ENCODE results near the gene BARD1.
"Not testable (repeated sequence)": the region's sequence is repeated elsewhere in the genome, so short reads cannot be mapped to it uniquely, and the experiment has no call there.

Gene BARD1

GRCh38 chr2:214753455-214753854, 56.0 kb downstream of the BARD1 start:
- DNase-seq = no peak

GRCh38 chr2:214750529-214750928, 59.0 kb downstream of the BARD1 start:
- no peak for DNase-seq

DNA sequence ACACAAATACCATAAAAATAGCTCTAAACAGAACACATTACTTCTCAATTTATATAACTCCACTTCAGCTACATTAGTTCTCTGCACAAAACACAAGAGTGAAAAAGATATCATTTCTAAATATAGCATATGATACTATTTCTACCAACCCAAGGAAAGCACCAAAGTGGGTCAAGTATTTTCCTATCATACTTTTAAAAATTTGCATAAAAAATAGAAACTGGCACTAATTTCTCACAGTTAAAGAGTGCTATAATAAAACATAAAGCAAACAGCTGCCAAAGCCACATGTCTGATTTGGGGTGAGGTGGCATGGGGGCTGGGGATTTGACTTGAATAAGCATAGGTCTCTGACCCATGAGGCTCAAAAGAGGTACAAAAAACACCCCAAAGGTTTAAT, 61.5 kb downstream of the BARD1 start:
- no peak for DNase-seq

- DNase-seq = no peak
Measured at GRCh38 chr2:214742119-214742518, 67.4 kb downstream of the BARD1 start.

DNA sequence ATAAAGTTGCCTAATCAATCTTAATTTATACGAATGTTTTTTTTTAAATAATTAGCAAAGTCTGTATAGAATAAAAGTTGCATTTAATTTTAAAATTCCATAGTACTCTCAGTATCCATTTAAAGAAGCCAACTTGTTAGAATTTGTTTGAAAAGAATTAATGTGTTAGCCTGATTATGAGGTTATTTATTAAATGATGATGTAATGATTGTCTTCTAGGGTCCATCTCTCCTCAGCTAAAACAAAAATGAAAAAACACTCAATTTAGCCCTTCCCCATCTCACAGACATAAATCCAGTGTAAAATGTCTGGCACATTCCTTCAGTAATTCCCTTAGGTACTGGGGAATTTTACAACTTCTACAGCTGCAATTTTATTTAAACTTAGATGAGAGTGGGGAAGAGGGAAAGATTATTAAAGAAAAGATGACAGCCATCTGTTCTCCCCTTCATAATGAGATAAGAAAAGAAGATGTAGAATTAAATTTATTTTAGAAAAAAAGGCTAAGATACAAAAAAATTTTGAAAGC, 68.6 kb downstream of the BARD1 start:
- no peak for DNase-seq

DNA sequence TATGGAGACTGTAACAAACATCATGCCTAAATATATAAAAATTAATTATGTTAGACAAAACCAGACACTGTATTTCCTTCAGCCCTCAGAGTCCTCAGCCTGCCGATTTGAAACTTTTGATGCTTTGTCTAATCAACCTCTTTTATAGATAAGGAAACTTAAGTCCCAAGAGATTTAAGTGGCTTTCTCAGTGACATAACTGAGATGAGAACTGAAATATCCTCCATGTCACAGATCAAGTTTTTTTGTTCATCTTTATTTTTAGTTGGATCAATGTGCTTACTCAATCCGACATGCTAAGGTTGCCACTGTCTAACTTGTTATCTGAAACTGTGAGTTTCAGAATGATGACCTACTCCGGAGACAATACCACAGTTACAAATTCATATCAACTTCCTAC, 72.3 kb downstream of the BARD1 start:
- DNase-seq = no peak

GRCh38 chr2:214730800-214731407, 78.6 kb downstream of the BARD1 start:
- DNase-seq = peak; percentile 60

GRCh38 chr2:214730248-214730647, 79.2 kb downstream of the BARD1 start:
- DNase-seq = no peak

DNA sequence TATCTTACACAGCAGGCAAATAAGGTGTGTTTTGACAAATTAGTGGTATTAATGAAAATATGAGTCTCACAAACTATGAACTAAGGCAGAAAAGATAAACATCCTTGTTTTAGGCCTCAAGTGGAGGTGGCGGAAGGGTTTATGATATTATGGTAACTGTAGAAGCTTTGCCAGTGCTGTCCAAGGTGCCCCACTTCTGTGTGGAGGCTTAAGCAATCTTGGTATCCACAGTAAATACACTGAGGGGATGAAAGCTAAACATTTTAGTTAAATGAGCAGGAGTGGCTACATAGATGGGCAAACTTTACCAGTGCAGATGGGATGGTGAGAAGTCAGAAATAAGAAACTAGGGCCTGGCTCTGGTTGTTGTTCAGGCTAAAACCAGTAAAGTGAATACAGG, 84.7 kb downstream of the BARD1 start:
- no peak for DNase-seq

- not testable (repeated sequence) for DNase-seq
Measured at GRCh38 chr2:214717837-214718236, 91.6 kb downstream of the BARD1 start.

DNA sequence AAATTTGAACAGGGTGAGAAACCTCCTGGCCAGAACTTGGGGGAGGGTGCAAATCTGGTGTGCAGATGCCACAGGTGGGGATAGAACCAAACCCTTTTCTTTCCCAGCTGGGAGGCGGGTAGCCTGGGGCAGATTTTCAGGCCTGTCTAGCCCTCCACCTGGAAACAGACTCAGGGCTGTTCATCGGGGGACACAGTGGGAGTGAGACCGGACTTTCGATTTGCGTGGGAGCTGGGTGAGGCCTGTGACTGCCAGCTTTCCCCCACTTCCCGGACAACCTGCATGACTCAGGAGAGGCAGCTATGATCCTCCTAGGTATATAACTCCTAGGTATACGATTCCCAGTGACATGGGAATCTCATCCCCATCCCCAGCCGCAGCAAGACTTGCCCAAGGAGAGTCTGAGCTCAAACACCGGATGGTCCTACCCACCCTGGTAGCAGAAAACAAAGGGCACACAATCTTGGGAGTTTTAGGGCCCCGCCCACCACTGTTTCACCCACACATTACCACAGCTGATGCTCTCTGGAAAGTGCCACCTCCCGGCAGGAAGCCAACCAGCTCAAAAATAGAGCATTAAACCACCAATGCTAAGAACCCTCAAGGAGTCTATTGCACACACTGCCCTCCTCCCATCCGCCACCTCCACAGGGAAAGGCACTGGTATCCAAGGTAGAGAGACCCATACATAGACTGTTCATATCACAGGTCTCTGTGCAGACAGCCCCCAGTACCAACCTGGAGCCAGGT, 92.5 kb downstream of the BARD1 start:
- no peak for DNase-seq

- no peak for DNase-seq
Measured at GRCh38 chr2:214715025-214715424, 94.5 kb downstream of the BARD1 start.

- DNase-seq = no peak
Measured at GRCh38 chr2:214713080-214713830, 96.2 kb downstream of the BARD1 start.

GRCh38 chr2:214710729-214711128, 98.8 kb downstream of the BARD1 start:
- DNase-seq = no peak

DNA sequence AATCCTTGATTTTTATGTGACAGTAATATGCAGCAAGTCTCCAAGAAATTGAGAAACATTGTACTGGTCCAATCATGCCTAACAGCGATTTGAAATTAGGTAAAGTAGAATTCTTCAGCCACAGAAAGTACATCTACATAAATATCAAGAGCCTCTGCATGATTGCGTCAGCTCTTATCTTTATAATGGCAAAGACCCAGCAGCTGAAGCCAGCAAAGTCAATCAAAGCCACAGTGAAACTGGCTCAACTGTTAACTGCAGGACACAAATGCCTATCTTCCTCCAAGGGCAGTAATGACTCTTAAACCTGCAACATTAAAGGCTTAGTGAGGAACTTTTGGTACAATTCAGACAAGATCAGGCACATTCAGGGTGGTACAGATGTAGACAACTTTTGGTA, 102.5 kb downstream of the BARD1 start:
- peak; percentile 23 for DNase-seq

GRCh38 chr2:214699236-214699635, 110.2 kb downstream of the BARD1 start:
- no peak for DNase-seq

DNA sequence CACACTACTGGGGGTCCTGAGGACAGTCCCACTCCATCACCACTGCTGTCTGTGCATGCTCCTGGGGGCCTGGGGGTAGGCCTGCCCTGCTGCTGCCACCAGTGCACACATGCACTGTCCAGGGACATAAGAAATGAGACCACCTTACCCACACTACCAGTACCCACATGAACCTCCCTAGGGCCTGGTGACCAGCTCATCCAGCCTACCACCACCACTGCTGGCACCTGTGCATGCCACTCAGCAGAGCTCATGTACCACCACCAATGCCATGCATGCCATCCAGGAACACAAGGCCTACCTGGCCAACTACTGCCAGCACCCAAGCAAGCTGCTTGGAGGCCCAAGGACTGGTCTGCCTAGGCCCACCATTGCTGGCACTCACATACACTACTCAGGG, 112.8 kb downstream of the BARD1 start:
- no peak for DNase-seq

DNA sequence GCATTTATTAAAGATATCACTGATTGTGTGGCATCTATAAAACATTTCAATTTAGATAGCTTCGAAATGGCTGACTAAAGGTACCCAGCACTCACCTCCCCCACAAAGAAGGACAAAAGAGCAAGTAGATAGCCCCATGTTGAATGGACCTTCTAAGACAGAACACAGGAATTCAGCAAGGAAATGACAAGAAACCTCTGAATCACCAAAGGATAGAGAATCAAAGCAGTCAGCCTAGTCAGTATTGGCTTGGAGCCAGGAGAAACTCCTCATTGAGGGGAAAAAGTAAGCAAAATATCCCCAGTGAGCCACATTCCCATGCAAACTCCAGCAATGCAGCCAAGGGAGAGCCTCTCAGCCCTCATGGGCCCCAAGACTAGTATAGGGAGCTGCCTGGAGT, 113.7 kb downstream of the BARD1 start:
- no peak for DNase-seq

GRCh38 chr2:214683557-214683956, 125.9 kb downstream of the BARD1 start:
- not testable (repeated sequence) for DNase-seq

DNA sequence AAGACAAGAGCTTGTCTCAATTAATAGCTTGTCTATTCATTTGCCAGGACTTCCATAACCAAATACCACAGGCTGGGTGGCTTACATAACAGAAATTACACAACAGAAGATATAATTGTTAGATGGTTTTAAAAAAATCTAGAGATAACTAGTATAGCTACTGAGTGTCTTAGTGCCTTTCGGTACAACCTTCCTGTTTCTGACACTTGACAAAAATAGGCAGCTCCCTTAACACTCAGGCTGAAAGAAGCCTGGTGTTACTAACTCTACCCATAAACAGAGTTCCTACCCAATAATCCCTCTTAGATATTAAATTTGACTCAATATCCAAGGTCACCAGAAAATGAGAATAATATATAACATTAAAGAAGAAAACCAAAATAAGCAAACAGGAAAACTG, 129.7 kb downstream of the BARD1 start:
- no peak for DNase-seq

- no peak for DNase-seq
Measured at GRCh38 chr2:214676421-214677089, 132.9 kb downstream of the BARD1 start.

Data from NCI-H345 (cell line).